Measurements from ENCODE around the gene GFOD2.

GFOD2 gene

DNA sequence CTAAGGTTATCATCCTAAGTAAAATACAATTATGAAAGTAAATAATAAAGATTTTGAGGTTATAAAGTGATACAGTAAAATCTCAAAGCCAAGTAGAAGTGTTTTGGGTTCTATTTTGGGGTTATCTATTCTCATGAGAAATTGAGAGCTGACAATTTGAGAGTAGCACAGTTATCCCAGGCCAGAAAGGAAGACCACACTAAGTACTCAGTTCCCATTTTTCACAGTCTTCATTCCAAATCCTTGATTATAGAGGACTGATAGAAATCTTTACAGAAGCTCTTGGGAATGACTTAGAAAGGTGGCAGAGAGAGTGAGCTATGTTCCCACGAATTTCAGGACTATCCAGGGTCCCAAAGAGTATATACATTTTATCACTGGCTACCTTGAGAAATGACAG lies 4.6 kb downstream of the GFOD2 start (continued):
- TF ChIP-seq ZBTB17 (tag by site-specific recombination; IDR thresholded peaks at IDR 0.05) (no peak), ZNF140 (tag by site-specific recombination; IDR thresholded peaks at IDR 0.05) (no peak), ZNF174 (tag by site-specific recombination; IDR thresholded peaks at IDR 0.05) (no peak), ZNF292 (tag by site-specific recombination; IDR thresholded peaks at IDR 0.05; ENCODE audit: borderline replicate concordance, low read depth) (no peak), OSR2 (tag by site-specific recombination; IDR thresholded peaks at IDR 0.05) (no peak), SETDB1 (IDR thresholded peaks at IDR 0.05; ENCODE audit: insufficient read length, low read length) (no peak)

DNA sequence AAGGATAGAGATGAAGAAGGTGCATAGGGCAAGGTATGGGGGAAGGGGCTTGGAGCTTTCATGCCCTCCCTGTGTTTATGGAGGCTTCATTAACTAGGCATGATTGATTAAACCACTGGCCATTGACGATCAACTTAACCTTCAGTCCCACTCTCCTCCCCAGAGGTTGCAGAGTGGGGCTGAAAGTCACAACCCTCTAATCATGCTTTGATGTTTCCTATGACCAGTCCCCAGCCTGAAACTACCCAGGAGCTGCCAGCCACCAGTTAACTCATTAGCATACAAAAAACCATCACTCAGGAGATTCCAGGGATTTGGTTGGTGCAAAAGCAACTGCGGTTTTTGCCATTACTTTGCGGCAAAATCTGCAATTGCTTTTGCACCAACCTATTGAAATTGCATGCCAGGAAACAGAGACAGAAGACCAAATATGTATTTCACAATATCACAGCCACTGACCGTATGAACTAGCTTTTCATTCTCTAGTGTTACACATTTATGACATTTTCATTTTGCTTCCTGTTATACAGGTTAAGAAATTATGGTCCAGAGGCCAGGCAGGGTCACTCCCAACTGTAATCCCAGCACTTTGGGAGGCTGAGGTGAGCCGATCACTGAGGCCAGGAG lies 5.4 kb downstream of the GFOD2 start:
- ChIA-PET CTCF (interaction anchor here (0.6 to 3.4 kb wide), 3 partner anchors 39 to 193 kb away, joined by 3 to 12 read pairs (median 4); no protein-coding TSS in a partner anchor), POLR2A (no interaction called here)
- Histone ChIP-seq H3K27ac (ENCODE audit: extremely low read depth, low read depth, low read length) (no peak overlapping the region), H3K4me3 (ENCODE audit: low read depth, low read length) (no peak overlapping the region), H3K4me1 (ENCODE audit: control insufficient read depth, insufficient read depth, low read length) (no peaks in the 10 kb centered on the region), H3K9me3 (ENCODE audit: control insufficient read depth, insufficient read depth, low read depth, low read length) (no peaks in the 10 kb centered on the region), H3K36me3 (ENCODE audit: control insufficient read depth in 2 of 2, insufficient read depth in 1 of 2, low read length in 2 of 2) (peaks cover 0 to 17% of the 10 kb centered on the region in 2 experiments; a peak in 2 of 3 replicates)
- TF ChIP-seq BCL11A (tag by site-specific recombination; IDR thresholded peaks at IDR 0.05; ENCODE audit: low read depth) (no peak), ZNF23 (tag by site-specific recombination; IDR thresholded peaks at IDR 0.05; ENCODE audit: borderline replicate concordance) (no peak), ZNF133 (tag by site-specific recombination; IDR thresholded peaks at IDR 0.05) (no peak), ZNF266 (tag by site-specific recombination; IDR thresholded peaks at IDR 0.05; ENCODE audit: low read depth) (no peak), ZNF10 (tag by site-specific recombination; IDR thresholded peaks at IDR 0.05) (no peak), ZNF558 (tag by site-specific recombination; IDR thresholded peaks at IDR 0.05) (no peak), SCRT1 (tag by site-specific recombination; IDR thresholded peaks at IDR 0.05; ENCODE audit: borderline replicate concordance) (no peak), GLIS1 (tag by site-specific recombination; IDR thresholded peaks at IDR 0.05) (no peak), ZNF157 (tag by site-specific recombination; IDR thresholded peaks at IDR 0.05) (no peak), ZNF530 (tag by site-specific recombination; IDR thresholded peaks at IDR 0.05; ENCODE audit: low read depth) (no peak), MZF1 (tag by site-specific recombination; IDR thresholded peaks at IDR 0.05; ENCODE audit: borderline replicate concordance) (no peak), YY1 (tag by site-specific recombination; IDR thresholded peaks at IDR 0.05) (no peak), ZBTB20 (tag by site-specific recombination; IDR thresholded peaks at IDR 0.05) (no peak), GLI4 (tag by site-specific recombination; IDR thresholded peaks at IDR 0.05) (no peak), ZNF670 (tag by site-specific recombination; IDR thresholded peaks at IDR 0.05; ENCODE audit: low read depth) (no peak)
- TF ChIP-seq, protein P1, sequence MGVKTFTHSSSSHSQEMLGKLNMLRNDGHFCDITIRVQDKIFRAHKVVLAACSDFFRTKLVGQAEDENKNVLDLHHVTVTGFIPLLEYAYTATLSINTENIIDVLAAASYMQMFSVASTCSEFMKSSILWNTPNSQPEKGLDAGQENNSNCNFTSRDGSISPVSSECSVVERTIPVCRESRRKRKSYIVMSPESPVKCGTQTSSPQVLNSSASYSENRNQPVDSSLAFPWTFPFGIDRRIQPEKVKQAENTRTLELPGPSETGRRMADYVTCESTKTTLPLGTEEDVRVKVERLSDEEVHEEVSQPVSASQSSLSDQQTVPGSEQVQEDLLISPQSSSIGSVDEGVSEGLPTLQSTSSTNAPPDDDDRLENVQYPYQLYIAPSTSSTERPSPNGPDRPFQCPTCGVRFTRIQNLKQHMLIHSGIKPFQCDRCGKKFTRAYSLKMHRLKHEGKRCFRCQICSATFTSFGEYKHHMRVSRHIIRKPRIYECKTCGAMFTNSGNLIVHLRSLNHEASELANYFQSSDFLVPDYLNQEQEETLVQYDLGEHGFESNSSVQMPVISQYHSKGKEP (tag by site-specific recombination; IDR thresholded peaks at IDR 0.05): no peak
- TF ChIP-seq, protein P2, sequence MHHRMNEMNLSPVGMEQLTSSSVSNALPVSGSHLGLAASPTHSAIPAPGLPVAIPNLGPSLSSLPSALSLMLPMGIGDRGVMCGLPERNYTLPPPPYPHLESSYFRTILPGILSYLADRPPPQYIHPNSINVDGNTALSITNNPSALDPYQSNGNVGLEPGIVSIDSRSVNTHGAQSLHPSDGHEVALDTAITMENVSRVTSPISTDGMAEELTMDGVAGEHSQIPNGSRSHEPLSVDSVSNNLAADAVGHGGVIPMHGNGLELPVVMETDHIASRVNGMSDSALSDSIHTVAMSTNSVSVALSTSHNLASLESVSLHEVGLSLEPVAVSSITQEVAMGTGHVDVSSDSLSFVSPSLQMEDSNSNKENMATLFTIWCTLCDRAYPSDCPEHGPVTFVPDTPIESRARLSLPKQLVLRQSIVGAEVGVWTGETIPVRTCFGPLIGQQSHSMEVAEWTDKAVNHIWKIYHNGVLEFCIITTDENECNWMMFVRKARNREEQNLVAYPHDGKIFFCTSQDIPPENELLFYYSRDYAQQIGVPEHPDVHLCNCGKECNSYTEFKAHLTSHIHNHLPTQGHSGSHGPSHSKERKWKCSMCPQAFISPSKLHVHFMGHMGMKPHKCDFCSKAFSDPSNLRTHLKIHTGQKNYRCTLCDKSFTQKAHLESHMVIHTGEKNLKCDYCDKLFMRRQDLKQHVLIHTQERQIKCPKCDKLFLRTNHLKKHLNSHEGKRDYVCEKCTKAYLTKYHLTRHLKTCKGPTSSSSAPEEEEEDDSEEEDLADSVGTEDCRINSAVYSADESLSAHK (tag by site-specific recombination; IDR thresholded peaks at IDR 0.05): no peak
- TF ChIP-seq, protein P3, sequence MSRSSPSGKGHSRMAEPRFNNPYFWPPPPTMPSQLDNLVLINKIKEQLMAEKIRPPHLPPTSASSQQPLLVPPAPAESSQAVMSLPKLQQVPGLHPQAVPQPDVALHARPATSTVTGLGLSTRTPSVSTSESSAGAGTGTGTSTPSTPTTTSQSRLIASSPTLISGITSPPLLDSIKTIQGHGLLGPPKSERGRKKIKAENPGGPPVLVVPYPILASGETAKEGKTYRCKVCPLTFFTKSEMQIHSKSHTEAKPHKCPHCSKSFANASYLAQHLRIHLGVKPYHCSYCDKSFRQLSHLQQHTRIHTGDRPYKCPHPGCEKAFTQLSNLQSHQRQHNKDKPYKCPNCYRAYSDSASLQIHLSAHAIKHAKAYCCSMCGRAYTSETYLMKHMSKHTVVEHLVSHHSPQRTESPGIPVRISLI (tag by site-specific recombination; IDR thresholded peaks at IDR 0.05): no peak
- TF ChIP-seq, protein P4, sequence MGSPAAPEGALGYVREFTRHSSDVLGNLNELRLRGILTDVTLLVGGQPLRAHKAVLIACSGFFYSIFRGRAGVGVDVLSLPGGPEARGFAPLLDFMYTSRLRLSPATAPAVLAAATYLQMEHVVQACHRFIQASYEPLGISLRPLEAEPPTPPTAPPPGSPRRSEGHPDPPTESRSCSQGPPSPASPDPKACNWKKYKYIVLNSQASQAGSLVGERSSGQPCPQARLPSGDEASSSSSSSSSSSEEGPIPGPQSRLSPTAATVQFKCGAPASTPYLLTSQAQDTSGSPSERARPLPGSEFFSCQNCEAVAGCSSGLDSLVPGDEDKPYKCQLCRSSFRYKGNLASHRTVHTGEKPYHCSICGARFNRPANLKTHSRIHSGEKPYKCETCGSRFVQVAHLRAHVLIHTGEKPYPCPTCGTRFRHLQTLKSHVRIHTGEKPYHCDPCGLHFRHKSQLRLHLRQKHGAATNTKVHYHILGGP (tag by site-specific recombination; IDR thresholded peaks at IDR 0.05): no peak

All from HEK293 (cell line).